ENCODE data around the gene PITPNC1. TPM values are rescaled to one million over a fixed set of nuclear protein-coding genes. Genes with fewer than 3 reads are reported as not detected.

The PITPNC1 gene
- total RNA-seq, 1 experiment from 2014 or later: 4.2 TPM

- Mint-ChIP-seq H3K4me1 (ENCODE audit: low read depth, unreplicated experiment) (no peaks in the 10 kb centered on the region), H3K9me3 (ENCODE audit: unreplicated experiment) (peaks cover 14% of the 10 kb centered on the region), H3K27me3 (ENCODE audit: insufficient read depth, unreplicated experiment) (peaks cover 3% of the 10 kb centered on the region), H3K36me3 (ENCODE audit: insufficient read depth, unreplicated experiment) (no peaks in the 10 kb centered on the region), H3K4me3 (ENCODE audit: unreplicated experiment) (no peak overlapping the region), H3K27ac (ENCODE audit: unreplicated experiment) (no peak overlapping the region)
- CTCF ChIA-PET: interaction anchor here (0.7 kb wide), 1 partner anchor 298 kb away, joined by 3 read pairs; no protein-coding TSS in a partner anchor
- Histone ChIP-seq H3K9me3 (peaks cover 7% of the 10 kb centered on the region; the same call in 1 of the 2 replicates), H3K27me3 (replicated peaks; ENCODE audit: control insufficient read depth, insufficient read depth, low read length) (no peaks in the 10 kb centered on the region; the same call in 1 of the 2 replicates), H3K4me1 (no peaks in the 10 kb centered on the region), H3K4me3 (ENCODE audit: low read depth, low read length) (no peak overlapping the region), H3K36me3 (ENCODE audit: control insufficient read depth, insufficient read depth, low read length) (no peaks in the 10 kb centered on the region)
- TF ChIP-seq, protein P1, sequence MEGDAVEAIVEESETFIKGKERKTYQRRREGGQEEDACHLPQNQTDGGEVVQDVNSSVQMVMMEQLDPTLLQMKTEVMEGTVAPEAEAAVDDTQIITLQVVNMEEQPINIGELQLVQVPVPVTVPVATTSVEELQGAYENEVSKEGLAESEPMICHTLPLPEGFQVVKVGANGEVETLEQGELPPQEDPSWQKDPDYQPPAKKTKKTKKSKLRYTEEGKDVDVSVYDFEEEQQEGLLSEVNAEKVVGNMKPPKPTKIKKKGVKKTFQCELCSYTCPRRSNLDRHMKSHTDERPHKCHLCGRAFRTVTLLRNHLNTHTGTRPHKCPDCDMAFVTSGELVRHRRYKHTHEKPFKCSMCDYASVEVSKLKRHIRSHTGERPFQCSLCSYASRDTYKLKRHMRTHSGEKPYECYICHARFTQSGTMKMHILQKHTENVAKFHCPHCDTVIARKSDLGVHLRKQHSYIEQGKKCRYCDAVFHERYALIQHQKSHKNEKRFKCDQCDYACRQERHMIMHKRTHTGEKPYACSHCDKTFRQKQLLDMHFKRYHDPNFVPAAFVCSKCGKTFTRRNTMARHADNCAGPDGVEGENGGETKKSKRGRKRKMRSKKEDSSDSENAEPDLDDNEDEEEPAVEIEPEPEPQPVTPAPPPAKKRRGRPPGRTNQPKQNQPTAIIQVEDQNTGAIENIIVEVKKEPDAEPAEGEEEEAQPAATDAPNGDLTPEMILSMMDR (IDR thresholded peaks at IDR 0.05; ENCODE audit: insufficient read depth in 1 of 2, low read depth in 1 of 2, low read length in 1 of 2, severe bottlenecking in 1 of 2, unreplicated experiment in 1 of 2): no peak
- DNase-seq: no peak
- intact Hi-C loops (cut with micrococcal nuclease; ENCODE audit: unreplicated experiment): no loop called here
- no TSS peak for BruUV-seq (replicated peaks)
- POLR2A ChIA-PET: no interaction called here
Measured at GRCh38 chr17:67461228-67461780, 84.2 kb downstream of the PITPNC1 start.

DNA sequence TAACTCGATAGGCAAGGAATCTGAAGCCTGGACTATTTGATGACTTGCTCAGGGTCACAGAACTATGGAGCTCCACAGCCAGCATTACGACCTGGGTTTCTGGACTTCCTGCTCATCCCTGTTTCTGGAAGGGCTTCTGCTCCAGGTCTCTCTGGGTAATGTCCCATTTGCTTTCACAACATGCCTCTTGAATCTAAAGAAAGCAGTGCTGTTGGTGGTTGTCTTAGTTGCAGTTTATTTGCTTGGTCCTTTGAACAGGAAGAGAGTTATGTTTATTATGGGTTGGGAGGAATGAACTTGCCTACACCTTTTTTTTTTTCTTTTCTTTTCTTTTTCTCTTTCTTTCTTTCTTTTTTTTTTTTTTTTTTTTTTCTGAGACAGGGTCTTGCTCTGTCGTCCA is 84.8 kb downstream of the PITPNC1 start:
- H3K27ac Mint-ChIP-seq (ENCODE audit: unreplicated experiment): no peak overlapping the region
- TF ChIP-seq, protein P1 (IDR thresholded peaks at IDR 0.05; ENCODE audit: insufficient read depth in 1 of 2, low read depth in 1 of 2, low read length in 1 of 2, severe bottlenecking in 1 of 2, unreplicated experiment in 1 of 2): no peak
- Histone ChIP-seq H3K9me3 (peaks cover 7% of the 10 kb centered on the region; the same call in 1 of the 2 replicates), H3K36me3 (ENCODE audit: control insufficient read depth, insufficient read depth, low read length) (no peaks in the 10 kb centered on the region), H3K4me1 (no peaks in the 10 kb centered on the region), H3K27me3 (replicated peaks; ENCODE audit: control insufficient read depth, insufficient read depth, low read length) (no peaks in the 10 kb centered on the region; the same call in 1 of the 2 replicates), H3K4me3 (ENCODE audit: low read depth, low read length) (no peak overlapping the region)
- ChIA-PET POLR2A (no interaction called here), CTCF (no interaction called here)
- no peaks in the 10 kb centered on the region for H3K36me3 Mint-ChIP-seq (ENCODE audit: insufficient read depth, unreplicated experiment)
- H3K4me1 Mint-ChIP-seq (ENCODE audit: low read depth, unreplicated experiment): no peaks in the 10 kb centered on the region
- H3K27me3 Mint-ChIP-seq (ENCODE audit: insufficient read depth, unreplicated experiment): peaks cover 3% of the 10 kb centered on the region
- peaks cover 14% of the 10 kb centered on the region for H3K9me3 Mint-ChIP-seq (ENCODE audit: unreplicated experiment)
- DNase-seq: no peak
- no TSS peak for BruUV-seq (replicated peaks)
- intact Hi-C loops (cut with micrococcal nuclease; ENCODE audit: unreplicated experiment): no loop called here
- no peak overlapping the region for H3K4me3 Mint-ChIP-seq (ENCODE audit: unreplicated experiment)

DNA sequence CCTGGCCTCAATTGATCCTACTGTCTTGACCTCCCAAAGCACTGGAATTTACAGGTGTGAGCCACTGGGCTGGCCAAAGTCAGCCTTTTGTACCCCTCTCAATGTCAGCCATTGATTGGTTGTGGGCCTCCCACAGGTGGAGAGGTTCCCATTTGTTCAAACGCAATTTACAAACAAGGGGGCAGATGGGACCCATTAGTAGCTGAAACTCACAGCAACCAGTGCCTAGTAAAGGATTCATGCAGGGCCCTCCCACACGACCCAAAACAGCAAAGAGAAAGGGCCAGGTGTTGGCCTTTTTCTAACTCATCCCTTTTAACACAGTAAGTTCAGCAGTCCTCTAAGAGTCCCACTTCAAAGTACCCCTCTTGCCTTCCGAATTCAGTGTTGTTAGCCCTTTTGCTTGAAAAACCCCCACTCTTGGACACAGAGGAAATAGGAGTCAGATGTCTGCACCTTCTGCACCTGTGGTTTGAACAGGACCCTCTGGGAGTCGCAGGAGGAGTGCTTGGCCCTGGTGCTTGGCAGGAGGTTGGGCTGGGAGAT is 89.2 kb downstream of the PITPNC1 start:
- intact Hi-C loops (cut with micrococcal nuclease; ENCODE audit: unreplicated experiment): no loop called here
- BruUV-seq (replicated peaks): no TSS peak
- CTCF ChIA-PET: no interaction called here
- no peak overlapping the region for H3K4me3 Mint-ChIP-seq (ENCODE audit: unreplicated experiment)
- no peak overlapping the region for H3K27ac Mint-ChIP-seq (ENCODE audit: unreplicated experiment)
- Histone ChIP-seq H3K27me3 (replicated peaks; ENCODE audit: control insufficient read depth, insufficient read depth, low read length) (no peaks in the 10 kb centered on the region), H3K4me1 (no peaks in the 10 kb centered on the region), H3K9me3 (peaks cover 3% of the 10 kb centered on the region; the same call in 1 of the 2 replicates), H3K4me3 (ENCODE audit: low read depth, low read length) (no peak overlapping the region), H3K36me3 (ENCODE audit: control insufficient read depth, insufficient read depth, low read length) (no peaks in the 10 kb centered on the region)
- POLR2A ChIA-PET: no interaction called here
- no peaks in the 10 kb centered on the region for H3K4me1 Mint-ChIP-seq (ENCODE audit: low read depth, unreplicated experiment)
- H3K9me3 Mint-ChIP-seq (ENCODE audit: unreplicated experiment): peaks cover 1% of the 10 kb centered on the region
- no peaks in the 10 kb centered on the region for H3K36me3 Mint-ChIP-seq (ENCODE audit: insufficient read depth, unreplicated experiment)
- TF ChIP-seq, protein P1 (IDR thresholded peaks at IDR 0.05; ENCODE audit: insufficient read depth in 1 of 2, low read depth in 1 of 2, low read length in 1 of 2, severe bottlenecking in 1 of 2, unreplicated experiment in 1 of 2): no peak
- H3K27me3 Mint-ChIP-seq (ENCODE audit: insufficient read depth, unreplicated experiment): no peaks in the 10 kb centered on the region
- DNase-seq: no peak
